Measurements from ENCODE around the gene MTF2. TPM values are rescaled to one million over a fixed set of nuclear protein-coding genes. Genes with fewer than 3 reads are reported as not detected.
"Not testable (repeated sequence)": the region's sequence is repeated elsewhere in the genome, so short reads cannot be mapped to it uniquely, and the experiment has no call there.

MTF2 gene
- total RNA-seq, 1 experiment from 2014 or later, result 57.2 TPM

- peak in 1 of 2 experiments; percentile 65 for DNase-seq
- Histone ChIP-seq H3K27ac (peak overlapping the region; percentile 87), H3K4me1 (peaks cover 28% of the 10 kb centered on the region), H3K9me3 (replicated peaks) (peaks cover 11% of the 10 kb centered on the region; the same call in 1 of the 2 replicates), H3K27me3 (no peaks in the 10 kb centered on the region), H3K4me3 (peak overlapping the region; percentile 4; the same call in 1 of the 2 replicates), H3K36me3 (peaks cover 15% of the 10 kb centered on the region)
Observed at GRCh38 chr1:93171549-93172034, 92.5 kb downstream of the MTF2 start.

GRCh38 chr1:93172778-93173177 lies 93.7 kb downstream of the MTF2 start:
- Histone ChIP-seq H3K4me3 (no peak overlapping the region), H3K4me1 (peaks cover 28% of the 10 kb centered on the region), H3K36me3 (peaks cover 13% of the 10 kb centered on the region), H3K27me3 (no peaks in the 10 kb centered on the region), H3K27ac (peak overlapping the region; percentile 87), H3K9me3 (replicated peaks) (0 out of 2 replicates have a peak, but pooled peaks cover 2% of the 10 kb centered on the region)
- DNase-seq, result peak; percentile 47 to 55

GRCh38 chr1:93174638-93175037 lies 95.6 kb downstream of the MTF2 start:
- H3K9me3 ChIP-seq (replicated peaks); H3K27ac ChIP-seq: not testable (repeated sequence)

GRCh38 chr1:93177991-93178390 lies 98.9 kb downstream of the MTF2 start:
- DNase-seq, result peak in 1 of 2 experiments; percentile 38
- H3K4me3 ChIP-seq, result peak overlapping the region; percentile 74
- peak overlapping the region; percentile 82 for H3K27ac ChIP-seq

More at GRCh38 chr1:93174638-93175037, 95.6 kb downstream of the MTF2 start:
- Histone ChIP-seq H3K36me3 (peaks cover 13% of the 10 kb centered on the region), H3K4me1 (peaks cover 28% of the 10 kb centered on the region)
- not testable (repeated sequence) for H3K27me3 ChIP-seq, H3K4me3 ChIP-seq, DNase-seq

GRCh38 chr1:93178418-93178817 lies 99.3 kb downstream of the MTF2 start:
- Histone ChIP-seq H3K27me3 (no peaks in the 10 kb centered on the region), H3K9me3 (replicated peaks) (0 out of 2 replicates have a peak, but pooled peaks cover 2% of the 10 kb centered on the region), H3K4me3 (peak overlapping the region; percentile 74), H3K4me1 (peaks cover 3% of the 10 kb centered on the region; the same call in 1 of the 2 replicates), H3K27ac (peak overlapping the region; percentile 82), H3K36me3 (peaks cover 10% of the 10 kb centered on the region)
- peak; percentile 24 to 41 for DNase-seq

More at GRCh38 chr1:93177991-93178390, 98.9 kb downstream of the MTF2 start:
- Histone ChIP-seq H3K36me3 (peaks cover 10% of the 10 kb centered on the region), H3K27me3 (no peaks in the 10 kb centered on the region), H3K9me3 (replicated peaks) (0 out of 2 replicates have a peak, but pooled peaks cover 2% of the 10 kb centered on the region), H3K4me1 (peaks cover 8% of the 10 kb centered on the region; the same call in 1 of the 2 replicates)

- H3K4me1 ChIP-seq, result no peaks in the 10 kb centered on the region
- H3K36me3 ChIP-seq, result peaks cover 5% of the 10 kb centered on the region
- no peaks in the 10 kb centered on the region for H3K27me3 ChIP-seq
- peak within 1 kb of the TSS; percentile 82 for H3K27ac ChIP-seq
- peak; percentile 98 for DNase-seq
- peak within 1 kb of the TSS; percentile 74 for H3K4me3 ChIP-seq
- no peaks in the 10 kb centered on the region for H3K9me3 ChIP-seq (replicated peaks)
Observed at GRCh38 chr1:93179886-93180722, 101.0 kb downstream of the MTF2 start, which contains the start of gene TMED5. TMED5 (minus strand) TSS chr1:93180413; CDS start chr1:93180242, 171 bp downstream.

- H3K4me1 ChIP-seq, result no peaks in the 10 kb centered on the region
- H3K27ac ChIP-seq, result peak within 1 kb of the TSS; percentile 82
- H3K4me3 ChIP-seq, result peak within 1 kb of the TSS; percentile 74
- peaks cover 5% of the 10 kb centered on the region for H3K36me3 ChIP-seq
- H3K27me3 ChIP-seq, result no peaks in the 10 kb centered on the region
- no peaks in the 10 kb centered on the region for H3K9me3 ChIP-seq (replicated peaks)
- no peak for DNase-seq
Observed at GRCh38 chr1:93180723-93181613, 101.9 kb downstream of the MTF2 start, which contains the start of gene CCDC18. CCDC18 (plus strand) TSS chr1:93180724; CDS start chr1:93183362, 2,638 bp downstream.

- Histone ChIP-seq H3K27me3 (no peaks in the 10 kb centered on the region), H3K4me3 (no peak overlapping the region), H3K36me3 (no peaks in the 10 kb centered on the region), H3K4me1 (no peaks in the 10 kb centered on the region), H3K27ac (no peak overlapping the region), H3K9me3 (replicated peaks) (no peaks in the 10 kb centered on the region)
- DNase-seq, result no peak
Observed at GRCh38 chr1:93186667-93187066, 107.6 kb downstream of the MTF2 start.

Other genes starting within 250 kb of the MTF2 start
- gene RPL5, start 247.2 kb upstream of the MTF2 start, total RNA-seq (2014; rRNA removed; shearing (Covaris generic)), result 3,395 and 3,707 TPM in 2 replicates
- 9.6 and 9.8 TPM in 2 replicates for gene DIPK1A, start 117.8 kb upstream of the MTF2 start, total RNA-seq (2014; rRNA removed; shearing (Covaris generic))
- 115 and 123 TPM in 2 replicates for gene TMED5, start 101.1 kb downstream of the MTF2 start, total RNA-seq (2014; rRNA removed; shearing (Covaris generic))
- gene CCDC18, start 101.4 kb downstream of the MTF2 start, total RNA-seq (2014; rRNA removed; shearing (Covaris generic)), result 15.6 and 17.2 TPM in 2 replicates